HepG2 (cell line): ENCODE measurements around the gene IL1RL2. TPM values are rescaled to one million over a fixed set of nuclear protein-coding genes. Genes with fewer than 3 reads are reported as not detected.
A peak's percentile ranks its signal among the peaks of the same experiment; 100 is the strongest.

Experiments
- GABPA ChIP-seq, 2 experiments: IDR thresholded peaks; 2 replicates each; pipeline ENCODE4 v1.6.1; 2011 to 2016; ENCODE audit warnings: low read depth in 2 of 2, low read length in 1 of 2, missing biosample characterization in 1 of 2, missing genetic modification characterization in 1 of 2
- GATA4 ChIP-seq: sonication (generic); IDR thresholded peaks from 2 replicates; pipeline ENCODE4 v1.6.1; 2016; ENCODE audit warnings: antibody characterized with exemption, low read depth, borderline replicate concordance
- MAFF ChIP-seq: IDR thresholded peaks from 2 replicates; pipeline ENCODE4 v1.6.1; 2011; ENCODE audit warnings: low read depth, low read length, improper control_type of control experiment
- PCBP1 ChIP-seq: fragments of 200-400 bp; formaldehyde crosslinking; IDR thresholded peaks from 2 replicates; pipeline ENCODE4 v1.6.1; 2017; ENCODE audit warnings: mild to moderate bottlenecking, low read depth, low read length, borderline replicate concordance
- POGZ ChIP-seq: sonication (generic); formaldehyde crosslinking; IDR thresholded peaks from 2 replicates; pipeline ENCODE4 v1.4.0; 2020; ENCODE audit warnings: mild to moderate bottlenecking, missing genetic modification reagents
- SATB2 ChIP-seq: sonication (generic); formaldehyde crosslinking; IDR thresholded peaks from 2 replicates; pipeline ENCODE4 v1.5.0; 2020; ENCODE audit warnings: missing genetic modification reagents
- TBX3 ChIP-seq: fragments of 450-650 bp; IDR thresholded peaks from 2 replicates; pipeline ENCODE4 v1.6.1; 2017; ENCODE audit warnings: antibody characterized with exemption, mild to moderate bottlenecking, inconsistent platforms, borderline replicate concordance
- TCF12 ChIP-seq, 2 experiments: fragments of 450-650 bp in 1 of 2; sonication (generic) in 1 of 2; formaldehyde crosslinking in 1 of 2; IDR thresholded peaks; 2 replicates each; pipeline versions ENCODE4 v1.6.1 to v1.8.0; 2017 to 2022; ENCODE audit warnings: antibody characterized with exemption in 1 of 2, mild to moderate bottlenecking in 1 of 2, missing genetic modification reagents in 1 of 2, moderate library complexity in 1 of 2
- YEATS2 ChIP-seq: sonication (generic); formaldehyde crosslinking; IDR thresholded peaks from 2 replicates; pipeline ENCODE4 v1.4.0; 2020; ENCODE audit warnings: missing genetic modification reagents, borderline replicate concordance
- ZFX ChIP-seq: sonication (generic); formaldehyde crosslinking; IDR thresholded peaks from 2 replicates; pipeline ENCODE4 v1.4.0; 2020; ENCODE audit warnings: mild to moderate bottlenecking, low read depth, missing genetic modification reagents, moderate library complexity
- ZNF33B ChIP-seq: sonication (generic); formaldehyde crosslinking; IDR thresholded peaks from 2 replicates; pipeline ENCODE4 v1.5.1; 2020; ENCODE audit warnings: mild to moderate bottlenecking, missing genetic modification reagents
- ZNF629 ChIP-seq: sonication (generic); formaldehyde crosslinking; conservative IDR thresholded peaks from 2 replicates; pipeline ENCODE4 v1.5.0; 2020; ENCODE audit warnings: missing genetic modification reagents
- polyA plus RNA-seq, 8 experiments: library from polyadenylated mRNA; depleted of rRNA in 3 of 8; stranded (reverse) in 7 of 8; unstranded in 1 of 8; fragments of >200 nt; fragmentation: Illumina TruSeq in 4 of 8; extraction: Trizol in 4 of 8; gene quantifications; 2 replicates each; pipeline versions ENCODE4 v1.2.1 to v1.2.3, GENCODE V29; 2011 to 2016; ENCODE audit warnings: low read depth in 4 of 8, missing spikeins in 1 of 8, mixed read lengths in 1 of 8; ENCODE audit not compliant: insufficient read depth in 1 of 8
- total RNA-seq, 5 experiments: library from RNA; depleted of rRNA; stranded (reverse); fragments of >200 nt; fragmentation: Illumina TruSeq; extraction: Trizol; gene quantifications; 2 replicates each; pipeline ENCODE4 v1.2.3, GENCODE V29; 2016; ENCODE audit warnings: low read depth in 1 of 5
- TF ChIP-seq, protein P1 (sequence below): sonication (generic); formaldehyde crosslinking; IDR thresholded peaks from 2 replicates; pipeline ENCODE4 v1.8.1; 2022; ENCODE audit warnings: low read depth, mild to moderate bottlenecking, missing genetic modification reagents
- TF ChIP-seq, protein P2 (sequence below): sonication (generic); formaldehyde crosslinking; IDR thresholded peaks from 2 replicates; pipeline ENCODE4 v1.5.0; 2020; ENCODE audit warnings: mild to moderate bottlenecking, missing genetic modification reagents, moderate library complexity
- TF ChIP-seq, protein P3 (sequence below): sonication (generic); formaldehyde crosslinking; IDR thresholded peaks from 2 replicates; pipeline ENCODE4 v1.4.0; 2020; ENCODE audit warnings: missing genetic modification reagents
- TF ChIP-seq, protein P4 (sequence below): IDR thresholded peaks from 2 replicates; pipeline ENCODE4 v1.6.1; 2016; ENCODE audit warnings: missing genetic modification reagents, missing compliant biosample characterization
- TF ChIP-seq, protein P5 (sequence below): sonication (generic); formaldehyde crosslinking; IDR thresholded peaks from 2 replicates; pipeline ENCODE4 v1.5.1; 2020; ENCODE audit warnings: mild to moderate bottlenecking, missing genetic modification reagents, moderate library complexity
- TF ChIP-seq, protein P6 (sequence below): sonication (generic); formaldehyde crosslinking; IDR thresholded peaks from 2 replicates; pipeline ENCODE4 v1.4.0; 2020; ENCODE audit warnings: missing genetic modification reagents, borderline replicate concordance

Gene IL1RL2
- total and polyA plus RNA-seq, 2 of the 13 experiments (the other 11 are each of a cell fraction or from before 2014, with no cell fraction given): 0.03 TPM; not detected in 1

DNA sequence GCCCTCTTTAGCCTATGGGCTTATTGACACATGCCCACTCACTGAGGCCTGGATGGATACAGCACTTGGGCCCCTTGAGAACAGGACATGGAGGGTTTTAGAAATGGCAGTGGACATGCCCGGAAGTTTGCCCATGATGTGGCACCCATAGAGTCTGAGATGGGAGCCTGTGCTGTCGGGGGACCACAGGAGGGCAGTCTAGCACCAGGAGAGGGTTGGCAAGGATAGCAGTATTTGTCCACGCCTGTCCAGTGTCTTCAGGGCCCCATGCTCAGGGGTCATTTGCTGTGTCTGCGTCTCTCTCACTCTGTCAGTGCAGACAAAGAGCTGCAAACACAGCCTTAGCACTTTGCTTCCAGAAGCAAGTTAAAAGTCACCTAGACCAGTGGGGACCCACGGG is 48.7 kb downstream of the IL1RL2 start (continued):
- TF ChIP-seq, protein P1, sequence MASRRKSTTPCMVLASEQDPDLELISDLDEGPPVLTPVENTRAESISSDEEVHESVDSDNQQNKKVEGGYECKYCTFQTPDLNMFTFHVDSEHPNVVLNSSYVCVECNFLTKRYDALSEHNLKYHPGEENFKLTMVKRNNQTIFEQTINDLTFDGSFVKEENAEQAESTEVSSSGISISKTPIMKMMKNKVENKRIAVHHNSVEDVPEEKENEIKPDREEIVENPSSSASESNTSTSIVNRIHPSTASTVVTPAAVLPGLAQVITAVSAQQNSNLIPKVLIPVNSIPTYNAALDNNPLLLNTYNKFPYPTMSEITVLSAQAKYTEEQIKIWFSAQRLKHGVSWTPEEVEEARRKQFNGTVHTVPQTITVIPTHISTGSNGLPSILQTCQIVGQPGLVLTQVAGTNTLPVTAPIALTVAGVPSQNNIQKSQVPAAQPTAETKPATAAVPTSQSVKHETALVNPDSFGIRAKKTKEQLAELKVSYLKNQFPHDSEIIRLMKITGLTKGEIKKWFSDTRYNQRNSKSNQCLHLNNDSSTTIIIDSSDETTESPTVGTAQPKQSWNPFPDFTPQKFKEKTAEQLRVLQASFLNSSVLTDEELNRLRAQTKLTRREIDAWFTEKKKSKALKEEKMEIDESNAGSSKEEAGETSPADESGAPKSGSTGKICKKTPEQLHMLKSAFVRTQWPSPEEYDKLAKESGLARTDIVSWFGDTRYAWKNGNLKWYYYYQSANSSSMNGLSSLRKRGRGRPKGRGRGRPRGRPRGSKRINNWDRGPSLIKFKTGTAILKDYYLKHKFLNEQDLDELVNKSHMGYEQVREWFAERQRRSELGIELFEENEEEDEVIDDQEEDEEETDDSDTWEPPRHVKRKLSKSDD: no peak
- TF ChIP-seq YEATS2 (CRISPR knock-in tag) (no peak), MAFF (no peak), ZNF629 (CRISPR knock-in tag) (no peak), GATA4 (no peak), SATB2 (CRISPR knock-in tag) (no peak), ZNF33B (CRISPR knock-in tag) (no peak), GABPA (IDR thresholded peaks at IDR 0.05; ENCODE audit: low read depth, low read length) (no peak), GABPA (CRISPR knock-in tag; IDR thresholded peaks at IDR 0.05; ENCODE audit: low read depth) (0 out of 2 replicates have a peak, but pooled peaks have one; percentile 8), POGZ (no peak), TCF12 (IDR thresholded peaks at IDR 0.05) (no peak), TCF12 (CRISPR knock-in tag; IDR thresholded peaks at IDR 0.05) (no peak), ZFX (CRISPR knock-in tag) (no peak), PCBP1 (no peak), TBX3 (no peak)
- TF ChIP-seq, protein P2, sequence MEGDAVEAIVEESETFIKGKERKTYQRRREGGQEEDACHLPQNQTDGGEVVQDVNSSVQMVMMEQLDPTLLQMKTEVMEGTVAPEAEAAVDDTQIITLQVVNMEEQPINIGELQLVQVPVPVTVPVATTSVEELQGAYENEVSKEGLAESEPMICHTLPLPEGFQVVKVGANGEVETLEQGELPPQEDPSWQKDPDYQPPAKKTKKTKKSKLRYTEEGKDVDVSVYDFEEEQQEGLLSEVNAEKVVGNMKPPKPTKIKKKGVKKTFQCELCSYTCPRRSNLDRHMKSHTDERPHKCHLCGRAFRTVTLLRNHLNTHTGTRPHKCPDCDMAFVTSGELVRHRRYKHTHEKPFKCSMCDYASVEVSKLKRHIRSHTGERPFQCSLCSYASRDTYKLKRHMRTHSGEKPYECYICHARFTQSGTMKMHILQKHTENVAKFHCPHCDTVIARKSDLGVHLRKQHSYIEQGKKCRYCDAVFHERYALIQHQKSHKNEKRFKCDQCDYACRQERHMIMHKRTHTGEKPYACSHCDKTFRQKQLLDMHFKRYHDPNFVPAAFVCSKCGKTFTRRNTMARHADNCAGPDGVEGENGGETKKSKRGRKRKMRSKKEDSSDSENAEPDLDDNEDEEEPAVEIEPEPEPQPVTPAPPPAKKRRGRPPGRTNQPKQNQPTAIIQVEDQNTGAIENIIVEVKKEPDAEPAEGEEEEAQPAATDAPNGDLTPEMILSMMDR: peak; percentile 80
- TF ChIP-seq, protein P3, sequence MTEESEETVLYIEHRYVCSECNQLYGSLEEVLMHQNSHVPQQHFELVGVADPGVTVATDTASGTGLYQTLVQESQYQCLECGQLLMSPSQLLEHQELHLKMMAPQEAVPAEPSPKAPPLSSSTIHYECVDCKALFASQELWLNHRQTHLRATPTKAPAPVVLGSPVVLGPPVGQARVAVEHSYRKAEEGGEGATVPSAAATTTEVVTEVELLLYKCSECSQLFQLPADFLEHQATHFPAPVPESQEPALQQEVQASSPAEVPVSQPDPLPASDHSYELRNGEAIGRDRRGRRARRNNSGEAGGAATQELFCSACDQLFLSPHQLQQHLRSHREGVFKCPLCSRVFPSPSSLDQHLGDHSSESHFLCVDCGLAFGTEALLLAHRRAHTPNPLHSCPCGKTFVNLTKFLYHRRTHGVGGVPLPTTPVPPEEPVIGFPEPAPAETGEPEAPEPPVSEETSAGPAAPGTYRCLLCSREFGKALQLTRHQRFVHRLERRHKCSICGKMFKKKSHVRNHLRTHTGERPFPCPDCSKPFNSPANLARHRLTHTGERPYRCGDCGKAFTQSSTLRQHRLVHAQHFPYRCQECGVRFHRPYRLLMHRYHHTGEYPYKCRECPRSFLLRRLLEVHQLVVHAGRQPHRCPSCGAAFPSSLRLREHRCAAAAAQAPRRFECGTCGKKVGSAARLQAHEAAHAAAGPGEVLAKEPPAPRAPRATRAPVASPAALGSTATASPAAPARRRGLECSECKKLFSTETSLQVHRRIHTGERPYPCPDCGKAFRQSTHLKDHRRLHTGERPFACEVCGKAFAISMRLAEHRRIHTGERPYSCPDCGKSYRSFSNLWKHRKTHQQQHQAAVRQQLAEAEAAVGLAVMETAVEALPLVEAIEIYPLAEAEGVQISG (CRISPR knock-in tag): peak; percentile 55; the same call in 1 of the 2 replicates
- TF ChIP-seq, protein P4, sequence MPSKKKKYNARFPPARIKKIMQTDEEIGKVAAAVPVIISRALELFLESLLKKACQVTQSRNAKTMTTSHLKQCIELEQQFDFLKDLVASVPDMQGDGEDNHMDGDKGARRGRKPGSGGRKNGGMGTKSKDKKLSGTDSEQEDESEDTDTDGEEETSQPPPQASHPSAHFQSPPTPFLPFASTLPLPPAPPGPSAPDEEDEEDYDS (CRISPR knock-in tag): 0 out of 2 replicates have a peak, but pooled peaks have one; percentile 24
- TF ChIP-seq, protein P5, sequence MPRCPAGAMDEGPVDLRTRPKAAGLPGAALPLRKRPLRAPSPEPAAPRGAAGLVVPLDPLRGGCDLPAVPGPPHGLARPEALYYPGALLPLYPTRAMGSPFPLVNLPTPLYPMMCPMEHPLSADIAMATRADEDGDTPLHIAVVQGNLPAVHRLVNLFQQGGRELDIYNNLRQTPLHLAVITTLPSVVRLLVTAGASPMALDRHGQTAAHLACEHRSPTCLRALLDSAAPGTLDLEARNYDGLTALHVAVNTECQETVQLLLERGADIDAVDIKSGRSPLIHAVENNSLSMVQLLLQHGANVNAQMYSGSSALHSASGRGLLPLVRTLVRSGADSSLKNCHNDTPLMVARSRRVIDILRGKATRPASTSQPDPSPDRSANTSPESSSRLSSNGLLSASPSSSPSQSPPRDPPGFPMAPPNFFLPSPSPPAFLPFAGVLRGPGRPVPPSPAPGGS (CRISPR knock-in tag): no peak
- TF ChIP-seq, protein P6, sequence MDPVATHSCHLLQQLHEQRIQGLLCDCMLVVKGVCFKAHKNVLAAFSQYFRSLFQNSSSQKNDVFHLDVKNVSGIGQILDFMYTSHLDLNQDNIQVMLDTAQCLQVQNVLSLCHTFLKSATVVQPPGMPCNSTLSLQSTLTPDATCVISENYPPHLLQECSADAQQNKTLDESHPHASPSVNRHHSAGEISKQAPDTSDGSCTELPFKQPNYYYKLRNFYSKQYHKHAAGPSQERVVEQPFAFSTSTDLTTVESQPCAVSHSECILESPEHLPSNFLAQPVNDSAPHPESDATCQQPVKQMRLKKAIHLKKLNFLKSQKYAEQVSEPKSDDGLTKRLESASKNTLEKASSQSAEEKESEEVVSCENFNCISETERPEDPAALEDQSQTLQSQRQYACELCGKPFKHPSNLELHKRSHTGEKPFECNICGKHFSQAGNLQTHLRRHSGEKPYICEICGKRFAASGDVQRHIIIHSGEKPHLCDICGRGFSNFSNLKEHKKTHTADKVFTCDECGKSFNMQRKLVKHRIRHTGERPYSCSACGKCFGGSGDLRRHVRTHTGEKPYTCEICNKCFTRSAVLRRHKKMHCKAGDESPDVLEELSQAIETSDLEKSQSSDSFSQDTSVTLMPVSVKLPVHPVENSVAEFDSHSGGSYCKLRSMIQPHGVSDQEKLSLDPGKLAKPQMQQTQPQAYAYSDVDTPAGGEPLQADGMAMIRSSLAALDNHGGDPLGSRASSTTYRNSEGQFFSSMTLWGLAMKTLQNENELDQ (CRISPR knock-in tag): no peak
